Spleen (tissue), 7 donors: ENCODE measurements around the gene PHF21B.

Experiments used
- CTCF ChIP-seq, 11 experiments: fragments of 200-600 bp in 7 of 11; fragments of 450-650 bp in 4 of 11; sonication (generic) in 4 of 11; IDR thresholded peaks in 8 of 11; conservative IDR thresholded peaks in 3 of 11; 1 replicate in 7 of 11; 2 replicates in 4 of 11; pipeline versions ENCODE4 v1.4.0 to v1.8.0; 2016 to 2021; ENCODE audit warnings: antibody characterized with exemption in 11 of 11, inconsistent platforms in 4 of 11, mild to moderate bottlenecking in 1 of 11
- POLR2AphosphoS5 ChIP-seq, 3 donors: sonication (generic); formaldehyde crosslinking; IDR thresholded peaks; one replicate each; pipeline ENCODE4 v1.5.1; 2017; ENCODE audit warnings: antibody characterized with exemption in 3 of 3
- donor health status: DM: no; HTN: no; CAD: no; lungs with moderate emphysema.
- donor health status: DM: no; HTN: no; CAD: no.
- donor health status: DM: no; HTN: no; CAD: no.

GRCh38 chr22:44938886-44939285 is 70.9 kb downstream of the PHF21B start:
- no peak for TF ChIP-seq CTCF (IDR thresholded peaks at IDR 0.05 in 8 of 11, conservative IDR thresholded peaks at IDR 0.05 in 3 of 11)
- TF ChIP-seq POLR2AphosphoS5 (IDR thresholded peaks at IDR 0.05) = no peak
